GM18526 (cell line): ENCODE measurements around the gene CNOT2.

Experiments used
- POLR2A ChIP-seq: IDR thresholded peaks from 3 replicates; pipeline ENCODE4 v1.6.1; 2011; ENCODE audit not compliant: insufficient read length; ENCODE audit errors: extremely low read depth

The CNOT2 gene

GRCh38 chr12:70244409-70244808 lies 1.2 kb downstream of the CNOT2 start:
- TF ChIP-seq POLR2A = no peak

- no peak for TF ChIP-seq POLR2A
Observed at GRCh38 chr12:70245458-70245857, 2.2 kb downstream of the CNOT2 start.

GRCh38 chr12:70246580-70246979 lies 3.3 kb downstream of the CNOT2 start:
- TF ChIP-seq POLR2A = no peak

- TF ChIP-seq POLR2A = no peak
Observed at GRCh38 chr12:70247653-70248199, 4.5 kb downstream of the CNOT2 start.

- no peak for TF ChIP-seq POLR2A
Observed at GRCh38 chr12:70248876-70249275, 5.6 kb downstream of the CNOT2 start.

- no peak for TF ChIP-seq POLR2A
Observed at GRCh38 chr12:70249903-70250302, 6.7 kb downstream of the CNOT2 start.

GRCh38 chr12:70251226-70251625 lies 8.0 kb downstream of the CNOT2 start:
- TF ChIP-seq POLR2A = no peak

- TF ChIP-seq POLR2A = no peak
Observed at GRCh38 chr12:70251661-70252060, 8.4 kb downstream of the CNOT2 start.

GRCh38 chr12:70252832-70253231 lies 9.6 kb downstream of the CNOT2 start:
- no peak for TF ChIP-seq POLR2A

- no peak for TF ChIP-seq POLR2A
Observed at GRCh38 chr12:70254225-70254624, 11.0 kb downstream of the CNOT2 start.

GRCh38 chr12:70254846-70255245 lies 11.6 kb downstream of the CNOT2 start:
- no peak for TF ChIP-seq POLR2A

GRCh38 chr12:70255311-70255710 lies 12.1 kb downstream of the CNOT2 start:
- no peak for TF ChIP-seq POLR2A

GRCh38 chr12:70258605-70259403 lies 15.6 kb downstream of the CNOT2 start:
- TF ChIP-seq POLR2A = no peak

GRCh38 chr12:70260646-70261045 lies 17.4 kb downstream of the CNOT2 start:
- TF ChIP-seq POLR2A = no peak

GRCh38 chr12:70264067-70264867 lies 21.0 kb downstream of the CNOT2 start:
- TF ChIP-seq POLR2A = no peak

GRCh38 chr12:70265132-70265531 lies 21.9 kb downstream of the CNOT2 start:
- no peak for TF ChIP-seq POLR2A
